OCI-LY1 (cell line): ENCODE measurements around the gene MPC2.

Experiments used
- H2AFZ ChIP-seq: fragments of 200-600 bp; sonication (generic), shearing (Covaris generic); 2 replicates; pipeline ENCODE4 v1.6.0; 2014; ENCODE audit warnings: antibody characterized with exemption, mild to moderate bottlenecking, low read length
- H3F3A ChIP-seq: fragments of 200-600 bp; sonication (generic), shearing (Covaris generic); 2 replicates; pipeline ENCODE4 v1.6.0; 2014; ENCODE audit warnings: mild to moderate bottlenecking, antibody characterized with exemption, low read length, moderate library complexity; ENCODE audit not compliant: insufficient read depth
- H3K27ac ChIP-seq: fragments of 200-600 bp; sonication (generic); 2 replicates; pipeline ENCODE4 v1.5.1; 2014; ENCODE audit warnings: low read length, mixed run types, mild to moderate bottlenecking, low read depth; ENCODE audit not compliant: poor library complexity, severe bottlenecking
- H3K27me3 ChIP-seq: fragments of 200-600 bp; sonication (generic); 2 replicates; pipeline ENCODE4 v1.6.0; 2014; ENCODE audit warnings: antibody characterized with exemption, mild to moderate bottlenecking, low read length, moderate library complexity; ENCODE audit not compliant: insufficient read depth
- H3K36me3 ChIP-seq: fragments of 200-600 bp; sonication (generic); 2 replicates; pipeline ENCODE4 v1.6.1; 2014; ENCODE audit warnings: mild to moderate bottlenecking, antibody characterized with exemption, low read length, moderate library complexity, mixed read lengths; ENCODE audit not compliant: insufficient read depth
- H3K4me1 ChIP-seq: fragments of 200-600 bp; sonication (generic); 2 replicates; pipeline ENCODE4 v1.5.1; 2014; ENCODE audit warnings: mild to moderate bottlenecking, low read length, moderate library complexity; ENCODE audit not compliant: insufficient read depth, severe bottlenecking
- H3K4me2 ChIP-seq: fragments of 200-600 bp; sonication (generic), shearing (Covaris generic); 2 replicates; pipeline ENCODE4 v1.6.1; 2014; ENCODE audit warnings: low read length
- H3K4me3 ChIP-seq: fragments of 200-600 bp; sonication (generic); 2 replicates; pipeline ENCODE4 v1.5.1; 2014; ENCODE audit warnings: low read length, low read depth, mild to moderate bottlenecking, mixed read lengths; ENCODE audit not compliant: poor library complexity, severe bottlenecking
- H3K79me2 ChIP-seq: fragments of 200-600 bp; shearing (Covaris generic); 2 replicates; pipeline ENCODE4 v1.6.1; 2016; ENCODE audit warnings: mixed run types, low read length, mixed read lengths; ENCODE audit not compliant: insufficient read depth
- H3K9ac ChIP-seq: fragments of 200-600 bp; sonication (generic), shearing (Covaris generic); 2 replicates; pipeline ENCODE4 v1.6.1; 2014; ENCODE audit warnings: mild to moderate bottlenecking, low read length, mixed read lengths
- H3K9me2 ChIP-seq: fragments of 200-600 bp; sonication (generic), shearing (Covaris generic); 2 replicates; pipeline ENCODE4 v1.6.1; 2014; ENCODE audit warnings: low read depth, mild to moderate bottlenecking, low read length, mixed read lengths
- H3K9me3 ChIP-seq: fragments of 200-600 bp; shearing (Covaris generic); 2 replicates; pipeline ENCODE4 v1.6.1; 2014; ENCODE audit warnings: low read length, mixed read lengths
- H4K20me1 ChIP-seq: fragments of 200-600 bp; sonication (generic), shearing (Covaris generic); 2 replicates; pipeline ENCODE4 v1.6.0; 2016; ENCODE audit warnings: mild to moderate bottlenecking, low read length; ENCODE audit not compliant: insufficient read depth
- EZH2 ChIP-seq: fragments of 200-600 bp; sonication (generic), shearing (Covaris generic); IDR thresholded peaks from 2 replicates; pipeline ENCODE4 v1.8.0; 2017; ENCODE audit warnings: borderline replicate concordance, mixed run types, mild to moderate bottlenecking, antibody characterized with exemption, low read length, moderate library complexity, mixed read lengths
- TF ChIP-seq, protein P1 (sequence below): fragments of 200-600 bp; sonication (generic), shearing (Covaris generic); IDR thresholded peaks from 2 replicates; pipeline ENCODE4 v1.5.1; 2017; ENCODE audit warnings: mild to moderate bottlenecking, antibody characterized with exemption, low read length, moderate library complexity, mixed read lengths

MPC2 gene

DNA sequence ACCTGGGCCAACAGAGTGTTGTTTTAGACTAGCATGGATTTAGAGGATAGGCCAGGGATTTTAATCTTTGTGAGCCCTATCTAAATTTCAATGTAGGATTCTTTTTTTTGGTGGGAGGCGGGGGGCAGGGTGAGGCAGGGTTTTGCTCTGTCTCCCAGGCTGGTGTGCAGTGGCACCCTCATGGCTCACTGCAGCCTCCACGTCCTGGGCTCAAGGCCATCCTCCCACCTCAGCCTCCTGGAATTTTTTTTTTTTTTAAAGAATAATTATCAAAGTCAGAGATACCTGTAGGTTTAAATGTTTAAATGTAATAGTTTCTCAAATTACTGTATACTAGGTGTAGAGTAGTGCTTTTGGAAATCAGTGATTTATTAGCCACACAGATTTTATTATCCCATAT, 3.4 kb upstream of the MPC2 start:
- Histone ChIP-seq H3K4me1 (peaks cover 13% of the 10 kb centered on the region), H3K27ac (no peak overlapping the region), H4K20me1 (no peaks in the 10 kb centered on the region), H3K36me3 (peaks cover 12% of the 10 kb centered on the region), H3F3A (no peaks in the 10 kb centered on the region), H3K4me2 (no peak overlapping the region), H3K4me3 (no peak overlapping the region), H3K79me2 (peaks cover 79% of the 10 kb centered on the region), H3K27me3 (no peaks in the 10 kb centered on the region), H2AFZ (no peak overlapping the region), H3K9me3 (no peaks in the 10 kb centered on the region), H3K9ac (no peak overlapping the region), H3K9me2 (no peaks in the 10 kb centered on the region)
- TF ChIP-seq EZH2, result no peak
- TF ChIP-seq, protein P1, sequence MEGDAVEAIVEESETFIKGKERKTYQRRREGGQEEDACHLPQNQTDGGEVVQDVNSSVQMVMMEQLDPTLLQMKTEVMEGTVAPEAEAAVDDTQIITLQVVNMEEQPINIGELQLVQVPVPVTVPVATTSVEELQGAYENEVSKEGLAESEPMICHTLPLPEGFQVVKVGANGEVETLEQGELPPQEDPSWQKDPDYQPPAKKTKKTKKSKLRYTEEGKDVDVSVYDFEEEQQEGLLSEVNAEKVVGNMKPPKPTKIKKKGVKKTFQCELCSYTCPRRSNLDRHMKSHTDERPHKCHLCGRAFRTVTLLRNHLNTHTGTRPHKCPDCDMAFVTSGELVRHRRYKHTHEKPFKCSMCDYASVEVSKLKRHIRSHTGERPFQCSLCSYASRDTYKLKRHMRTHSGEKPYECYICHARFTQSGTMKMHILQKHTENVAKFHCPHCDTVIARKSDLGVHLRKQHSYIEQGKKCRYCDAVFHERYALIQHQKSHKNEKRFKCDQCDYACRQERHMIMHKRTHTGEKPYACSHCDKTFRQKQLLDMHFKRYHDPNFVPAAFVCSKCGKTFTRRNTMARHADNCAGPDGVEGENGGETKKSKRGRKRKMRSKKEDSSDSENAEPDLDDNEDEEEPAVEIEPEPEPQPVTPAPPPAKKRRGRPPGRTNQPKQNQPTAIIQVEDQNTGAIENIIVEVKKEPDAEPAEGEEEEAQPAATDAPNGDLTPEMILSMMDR, result no peak

DNA sequence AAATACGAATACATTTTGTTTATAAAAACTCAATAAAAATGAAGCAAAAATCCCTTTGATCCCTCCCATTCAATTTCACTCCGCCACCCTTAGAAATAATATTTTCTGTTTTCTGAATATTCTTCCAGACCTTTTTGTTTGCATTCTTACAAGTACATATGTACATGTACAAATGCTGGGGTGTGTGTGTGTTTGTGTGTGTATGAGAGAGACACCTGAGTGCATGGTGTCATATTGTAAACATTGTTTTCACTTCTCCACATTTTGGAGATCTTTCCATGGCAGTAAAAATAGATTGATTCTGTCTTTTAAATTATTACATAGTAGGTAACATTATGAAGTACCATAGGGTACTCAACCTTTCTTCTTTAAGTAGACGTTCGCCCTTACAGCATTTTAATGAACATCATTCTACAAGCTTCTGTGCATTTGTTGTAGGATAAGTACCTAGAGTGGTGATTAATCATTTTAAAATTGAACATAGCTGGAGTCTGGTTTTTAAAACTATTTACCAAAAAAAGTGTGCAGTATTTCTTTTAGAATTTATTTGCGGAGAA, 1.3 kb upstream of the MPC2 start:
- no peaks in the 10 kb centered on the region for H3K9me2 ChIP-seq
- H3K27me3 ChIP-seq, result no peaks in the 10 kb centered on the region
- peak overlapping the region; percentile 74 for H3K4me3 ChIP-seq
- peak overlapping the region; percentile 78 for H3K9ac ChIP-seq
- H4K20me1 ChIP-seq, result no peaks in the 10 kb centered on the region
- no peak for TF ChIP-seq EZH2
- TF ChIP-seq, protein P1, result no peak
- peaks cover 12% of the 10 kb centered on the region for H3K36me3 ChIP-seq
- peak overlapping the region; percentile 78 for H3K4me2 ChIP-seq
- H3K9me3 ChIP-seq, result no peaks in the 10 kb centered on the region
- peaks cover 29% of the 10 kb centered on the region for H3K4me1 ChIP-seq
- H2AFZ ChIP-seq, result no peak overlapping the region
- peak overlapping the region; percentile 90 for H3K27ac ChIP-seq
- no peaks in the 10 kb centered on the region for H3F3A ChIP-seq
- peaks cover 78% of the 10 kb centered on the region for H3K79me2 ChIP-seq

DNA sequence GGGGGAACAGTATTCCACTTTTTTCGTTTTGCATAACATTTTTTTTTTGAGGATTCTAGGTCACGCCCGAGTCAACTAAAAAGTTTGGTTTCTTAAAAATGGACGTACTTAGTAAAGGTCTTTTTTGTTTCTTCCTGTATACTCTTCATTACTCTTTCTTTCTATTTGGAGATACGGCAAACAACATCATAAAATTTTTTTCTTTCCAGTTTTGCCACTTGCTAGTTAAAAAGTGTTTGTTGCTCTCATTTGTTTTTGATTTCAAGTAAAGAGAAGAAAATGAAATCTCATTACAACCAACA, 788 bp upstream of the MPC2 start:
- Histone ChIP-seq H3K9me2 (no peaks in the 10 kb centered on the region), H3K4me2 (peak overlapping the region; percentile 78), H2AFZ (no peak overlapping the region), H3F3A (no peaks in the 10 kb centered on the region), H3K79me2 (peaks cover 76% of the 10 kb centered on the region), H3K36me3 (peaks cover 11% of the 10 kb centered on the region), H3K27ac (peak overlapping the region; percentile 90), H4K20me1 (no peaks in the 10 kb centered on the region), H3K4me3 (peak overlapping the region; percentile 74), H3K9ac (peak overlapping the region; percentile 78), H3K27me3 (no peaks in the 10 kb centered on the region), H3K4me1 (peaks cover 30% of the 10 kb centered on the region), H3K9me3 (no peaks in the 10 kb centered on the region)
- TF ChIP-seq, protein P1, result no peak
- no peak for TF ChIP-seq EZH2
